NB4 (cell line): ENCODE results near the gene EGFLAM.

ENCODE experiments used
- DNase-seq: peaks from one replicate; pipeline ENCODE4 v3.0.0; 2010; ENCODE audit warnings: low read depth
- H3K4me3 ChIP-seq: one replicate; pipeline ENCODE4 v1.5.1; 2011; ENCODE audit warnings: mild to moderate bottlenecking, low read depth, low read length, moderate library complexity
- MYC ChIP-seq: IDR thresholded peaks from 2 replicates; pipeline ENCODE4 v1.6.1; 2011; ENCODE audit warnings: low read depth, low read length
- POLR2A ChIP-seq: IDR thresholded peaks from 2 replicates; pipeline ENCODE4 v1.6.1; 2011; ENCODE audit warnings: mild to moderate bottlenecking; ENCODE audit not compliant: insufficient read length; ENCODE audit errors: extremely low read depth
- TF ChIP-seq, protein P1 (sequence below): IDR thresholded peaks from one replicate; pipeline ENCODE4 v1.5.1; 2012; ENCODE audit warnings: low read depth, low read length
- TF ChIP-seq, protein P2 (sequence below): IDR thresholded peaks from 2 replicates; pipeline ENCODE4 v1.6.1; 2011; ENCODE audit warnings: low read depth, low read length

EGFLAM gene

DNA sequence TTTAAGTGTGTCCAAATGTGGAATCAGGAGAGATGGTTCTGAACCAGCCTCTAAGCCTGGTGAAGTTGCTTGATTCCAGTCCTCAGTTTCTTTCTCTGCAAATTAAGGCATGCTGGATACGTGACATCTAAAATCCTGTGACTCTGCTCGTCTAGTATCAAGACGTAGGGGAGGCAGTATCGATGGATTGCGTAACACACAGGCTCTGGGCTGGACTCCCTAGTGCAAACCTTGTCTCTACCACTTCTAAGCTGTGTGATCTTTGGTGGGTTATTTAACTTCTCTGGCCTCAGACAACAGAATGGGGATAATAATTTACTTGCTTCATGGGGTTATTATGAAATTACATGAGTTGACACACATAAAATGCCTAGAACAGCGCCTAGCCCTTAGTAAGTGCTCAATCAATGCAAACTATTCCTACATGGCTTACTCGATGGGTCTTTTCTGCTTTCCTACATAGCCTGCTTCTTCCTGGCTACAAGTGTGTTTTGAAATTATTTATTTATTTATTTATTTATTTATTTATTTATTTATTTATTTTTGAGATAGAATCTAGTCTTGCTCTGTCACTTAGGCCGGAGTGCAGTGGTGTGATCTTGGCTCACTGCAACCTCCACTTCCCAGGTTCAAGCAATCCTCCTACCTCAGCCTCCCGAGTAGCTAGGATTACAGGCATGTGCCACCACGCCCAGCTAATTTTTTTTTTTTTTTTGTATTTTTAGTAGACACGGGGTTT lies 102.1 kb downstream of the EGFLAM start:
- no peak overlapping the region for H3K4me3 ChIP-seq
- DNase-seq: no peak
- TF ChIP-seq, protein P1, sequence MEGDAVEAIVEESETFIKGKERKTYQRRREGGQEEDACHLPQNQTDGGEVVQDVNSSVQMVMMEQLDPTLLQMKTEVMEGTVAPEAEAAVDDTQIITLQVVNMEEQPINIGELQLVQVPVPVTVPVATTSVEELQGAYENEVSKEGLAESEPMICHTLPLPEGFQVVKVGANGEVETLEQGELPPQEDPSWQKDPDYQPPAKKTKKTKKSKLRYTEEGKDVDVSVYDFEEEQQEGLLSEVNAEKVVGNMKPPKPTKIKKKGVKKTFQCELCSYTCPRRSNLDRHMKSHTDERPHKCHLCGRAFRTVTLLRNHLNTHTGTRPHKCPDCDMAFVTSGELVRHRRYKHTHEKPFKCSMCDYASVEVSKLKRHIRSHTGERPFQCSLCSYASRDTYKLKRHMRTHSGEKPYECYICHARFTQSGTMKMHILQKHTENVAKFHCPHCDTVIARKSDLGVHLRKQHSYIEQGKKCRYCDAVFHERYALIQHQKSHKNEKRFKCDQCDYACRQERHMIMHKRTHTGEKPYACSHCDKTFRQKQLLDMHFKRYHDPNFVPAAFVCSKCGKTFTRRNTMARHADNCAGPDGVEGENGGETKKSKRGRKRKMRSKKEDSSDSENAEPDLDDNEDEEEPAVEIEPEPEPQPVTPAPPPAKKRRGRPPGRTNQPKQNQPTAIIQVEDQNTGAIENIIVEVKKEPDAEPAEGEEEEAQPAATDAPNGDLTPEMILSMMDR: no peak

DNA sequence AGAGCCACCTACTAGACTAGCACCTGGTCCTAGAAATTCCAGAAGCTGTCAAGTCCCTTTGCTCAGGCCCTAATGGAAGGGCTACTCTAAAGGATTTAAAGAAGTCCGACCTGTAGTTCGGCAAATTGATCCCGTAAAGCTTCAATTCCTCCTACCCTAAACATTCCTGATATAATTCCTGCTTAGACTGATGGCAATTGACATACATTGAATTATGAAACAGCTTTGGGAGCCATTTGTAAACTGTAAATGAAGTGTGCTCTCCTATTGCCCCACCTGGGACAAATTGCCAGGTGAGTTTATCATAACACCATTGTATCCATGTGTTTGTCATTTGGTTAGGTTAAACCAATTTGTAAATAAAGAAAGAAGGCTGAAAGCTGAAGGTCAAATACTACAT lies 104.4 kb downstream of the EGFLAM start:
- H3K4me3 ChIP-seq: no peak overlapping the region
- TF ChIP-seq POLR2A: no peak
- TF ChIP-seq, protein P1: no peak
- TF ChIP-seq MYC: no peak
- TF ChIP-seq, protein P2, sequence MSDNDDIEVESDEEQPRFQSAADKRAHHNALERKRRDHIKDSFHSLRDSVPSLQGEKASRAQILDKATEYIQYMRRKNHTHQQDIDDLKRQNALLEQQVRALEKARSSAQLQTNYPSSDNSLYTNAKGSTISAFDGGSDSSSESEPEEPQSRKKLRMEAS: no peak
- no peak for DNase-seq

DNA sequence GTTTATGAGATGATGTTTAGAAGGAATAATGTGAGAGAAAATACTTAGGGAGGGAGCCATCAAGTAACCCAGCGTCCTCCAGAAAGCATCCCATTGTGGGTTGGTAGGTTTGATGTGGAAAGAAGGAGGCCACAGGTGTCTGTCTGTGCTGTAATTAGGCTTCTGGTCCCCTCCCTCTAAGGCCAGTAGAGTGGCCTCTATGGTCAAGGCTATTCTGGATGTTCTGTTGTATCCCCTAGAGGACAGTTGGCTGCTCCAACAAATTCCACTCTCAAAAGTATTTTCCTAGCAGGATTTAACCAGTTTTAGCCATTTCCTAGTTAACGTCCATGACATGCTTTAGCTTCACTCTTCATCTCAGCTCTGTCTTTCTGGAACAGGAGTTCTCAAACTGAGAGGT lies 106.5 kb downstream of the EGFLAM start:
- TF ChIP-seq, protein P2: no peak
- no peak for TF ChIP-seq POLR2A
- TF ChIP-seq, protein P1: no peak
- no peak for TF ChIP-seq MYC
- DNase-seq: no peak
- H3K4me3 ChIP-seq: no peak overlapping the region

DNA sequence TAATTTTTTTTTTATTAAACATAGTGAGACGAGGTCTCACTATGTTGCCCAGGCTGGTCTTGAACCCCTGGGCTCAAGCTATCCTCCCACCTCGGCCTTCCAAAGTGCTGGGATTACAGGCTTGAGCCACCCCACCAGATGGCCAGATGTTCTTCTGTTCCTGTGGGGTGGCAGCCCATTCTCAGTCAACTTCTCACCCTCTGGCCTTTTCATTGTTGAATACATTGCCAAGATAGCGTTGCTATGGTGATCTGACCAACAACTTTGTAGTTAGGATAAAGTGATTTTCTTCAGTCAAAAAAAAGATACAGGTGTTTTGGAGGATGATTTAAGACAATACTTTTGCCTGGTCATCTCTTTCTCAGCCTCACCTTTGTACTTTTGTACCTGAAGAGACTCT lies 109.1 kb downstream of the EGFLAM start:
- DNase-seq: no peak
- TF ChIP-seq, protein P1: no peak
- TF ChIP-seq MYC (no peak), POLR2A (no peak)
- TF ChIP-seq, protein P2: no peak
- H3K4me3 ChIP-seq: no peak overlapping the region

DNA sequence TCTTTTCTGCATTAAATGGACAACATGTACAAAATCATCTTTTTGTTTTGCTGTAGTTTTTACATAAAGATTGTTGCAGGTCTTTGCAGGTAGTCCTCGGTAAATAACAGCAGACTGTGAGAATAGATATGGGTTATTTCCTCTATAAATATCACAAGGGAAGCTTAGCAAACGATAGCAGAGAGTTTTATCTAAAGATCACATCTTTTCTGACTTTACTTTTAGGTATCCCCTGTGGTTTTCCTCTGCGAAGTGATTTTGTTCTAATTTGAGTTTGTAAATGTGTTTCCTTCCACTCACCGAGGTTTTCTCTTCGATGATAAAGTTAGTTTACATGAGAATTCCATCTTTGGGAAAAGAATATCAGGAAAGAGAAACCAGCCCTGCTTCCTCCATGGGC lies 109.6 kb downstream of the EGFLAM start:
- TF ChIP-seq POLR2A (no peak), MYC (no peak)
- TF ChIP-seq, protein P2: no peak
- TF ChIP-seq, protein P1: no peak
- H3K4me3 ChIP-seq: no peak overlapping the region
- DNase-seq: no peak

DNA sequence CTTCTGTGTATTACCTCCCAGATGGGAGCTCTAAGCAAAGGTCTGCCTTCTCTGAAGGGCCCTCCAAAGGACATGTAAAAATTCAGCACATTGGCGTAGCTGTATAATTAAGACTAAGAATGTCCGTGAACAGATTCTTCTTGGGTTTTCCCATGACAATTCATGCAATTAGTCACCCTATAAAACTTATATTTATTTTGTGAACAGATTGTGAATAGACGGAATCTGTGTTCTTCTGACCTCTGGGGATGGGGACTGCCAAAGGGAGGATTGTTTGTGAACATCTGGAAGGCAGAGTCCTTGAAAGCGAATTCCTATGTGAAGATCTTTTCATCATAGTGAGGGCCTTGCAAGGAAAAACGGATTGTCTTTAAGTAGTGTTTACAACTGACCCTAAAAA lies 111.3 kb downstream of the EGFLAM start:
- TF ChIP-seq MYC (no peak), POLR2A (no peak)
- TF ChIP-seq, protein P2: no peak
- TF ChIP-seq, protein P1: no peak
- DNase-seq: no peak
- H3K4me3 ChIP-seq: no peak overlapping the region
